ENCODE results near the gene DNAJC12. TPM values are rescaled to one million over a fixed set of nuclear protein-coding genes. Genes with fewer than 3 reads are reported as not detected.
"Not testable (repeated sequence)": the region's sequence is repeated elsewhere in the genome, so short reads cannot be mapped to it uniquely, and the experiment has no call there.

DNAJC12 gene
- polyA plus RNA-seq, 3 donors = 10.1 to 11.8 (median 10.2) TPM

DNA sequence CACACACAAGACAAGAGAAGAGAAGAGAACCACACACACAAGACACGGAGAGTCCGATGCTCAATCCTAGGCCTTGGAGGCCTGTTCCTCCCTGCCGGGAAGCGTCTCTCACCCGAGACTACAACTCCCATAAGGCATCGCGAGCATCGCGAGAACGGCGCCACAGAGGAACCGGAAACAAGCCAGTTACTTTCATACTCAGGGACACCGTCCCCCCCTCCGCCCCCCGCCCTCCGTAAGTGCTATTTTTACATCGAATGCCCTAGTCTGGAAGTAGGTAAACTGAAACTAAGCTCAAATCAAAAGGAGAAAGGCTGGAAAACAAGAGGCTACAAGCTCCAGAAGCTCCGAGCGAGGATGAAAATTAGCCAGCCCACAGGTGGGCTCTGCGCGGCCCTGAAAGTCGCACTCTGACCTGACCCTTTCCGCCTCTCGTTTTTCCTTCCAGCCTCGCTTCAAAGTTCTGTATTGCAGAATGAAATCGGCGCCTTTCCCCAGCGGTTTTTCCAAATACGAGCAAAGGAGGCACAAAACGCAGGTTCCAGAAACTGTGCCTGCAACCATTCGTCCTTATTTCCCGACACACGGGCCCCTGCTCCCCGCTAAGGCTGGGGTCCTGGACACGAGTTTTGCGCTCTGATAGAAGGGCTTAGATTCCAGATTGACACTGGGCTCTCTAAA is 11.5 kb upstream of the DNAJC12 start:
- DNase-seq = peak; percentile 94

DNA sequence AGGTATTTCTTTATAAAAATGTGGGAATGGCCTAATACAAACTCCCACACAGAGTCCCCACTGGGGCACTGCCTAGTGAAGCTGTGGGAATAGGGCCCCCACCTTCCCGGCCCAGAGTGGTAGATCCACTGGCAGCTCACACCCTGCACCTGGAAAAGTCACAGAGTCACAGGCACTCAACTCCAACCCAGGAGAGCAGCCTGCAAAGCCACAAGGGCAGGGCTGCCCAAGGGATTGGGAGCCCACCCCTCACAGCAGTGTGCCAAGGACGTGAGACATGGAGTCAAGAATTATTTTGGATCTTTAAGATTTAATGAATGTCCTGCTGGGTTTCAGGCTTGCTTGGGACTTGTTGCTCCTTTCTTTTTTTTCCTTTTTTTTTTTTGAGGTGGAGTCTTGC is 5.3 kb upstream of the DNAJC12 start:
- no peak for DNase-seq

DNA sequence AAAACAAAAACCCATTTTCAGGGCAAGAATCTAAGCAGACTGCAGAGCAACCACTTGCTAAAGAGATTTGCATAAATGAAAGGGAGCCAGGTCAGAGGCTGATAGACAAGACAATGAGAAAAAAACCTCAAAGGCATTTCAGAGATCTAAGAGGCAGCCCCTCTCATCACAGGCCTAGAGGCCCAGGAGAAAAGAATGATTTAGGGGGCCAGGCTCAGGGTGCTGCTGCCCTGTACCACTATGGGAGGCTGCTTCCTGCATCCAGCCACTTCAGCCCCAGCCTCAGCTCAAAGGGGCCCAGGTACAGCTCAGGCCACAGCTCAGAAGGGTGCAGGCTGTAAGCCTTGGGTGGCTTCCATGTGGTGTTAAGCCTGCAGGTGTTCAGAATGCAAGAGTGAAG is 3.7 kb upstream of the DNAJC12 start:
- DNase-seq = no peak

DNA sequence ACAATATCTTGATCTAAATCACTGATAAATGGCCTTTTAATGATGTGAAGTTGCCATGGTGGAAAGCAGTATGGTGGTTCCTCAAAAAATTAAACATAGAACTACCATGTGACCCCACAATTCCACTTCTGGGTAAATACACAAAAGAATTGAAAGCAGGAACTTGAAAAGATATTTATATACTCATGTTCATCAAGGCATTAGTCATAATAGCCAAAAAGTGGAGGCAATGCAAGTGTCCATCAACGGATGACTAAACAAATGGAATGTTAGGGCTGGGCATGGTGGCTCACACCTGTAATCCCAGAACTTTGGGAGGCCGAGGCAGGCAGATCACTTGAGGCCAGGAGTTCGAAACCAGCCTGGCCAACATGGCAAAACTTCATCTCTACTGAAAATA is 2.0 kb upstream of the DNAJC12 start:
- DNase-seq = no peak

DNA sequence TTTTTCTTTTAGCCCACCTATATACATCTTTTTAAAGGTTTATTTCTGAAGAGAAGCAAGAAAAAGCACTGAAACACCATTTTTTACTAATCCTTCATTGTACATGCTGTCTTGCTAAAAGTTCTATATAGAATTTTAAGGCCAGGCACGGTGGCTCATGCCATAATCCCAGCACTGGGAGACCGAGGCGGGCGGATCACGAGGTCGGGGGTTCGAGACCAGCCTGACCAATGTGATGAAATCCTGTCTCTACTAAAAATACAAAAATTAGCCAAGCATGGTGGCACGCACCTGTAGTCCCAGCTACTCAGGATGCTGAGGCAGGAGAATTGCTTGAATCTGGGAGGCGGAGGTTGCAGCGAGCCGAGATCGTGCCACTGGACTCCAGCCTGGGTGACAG is 1.5 kb upstream of the DNAJC12 start:
- DNase-seq = not testable (repeated sequence)

DNA sequence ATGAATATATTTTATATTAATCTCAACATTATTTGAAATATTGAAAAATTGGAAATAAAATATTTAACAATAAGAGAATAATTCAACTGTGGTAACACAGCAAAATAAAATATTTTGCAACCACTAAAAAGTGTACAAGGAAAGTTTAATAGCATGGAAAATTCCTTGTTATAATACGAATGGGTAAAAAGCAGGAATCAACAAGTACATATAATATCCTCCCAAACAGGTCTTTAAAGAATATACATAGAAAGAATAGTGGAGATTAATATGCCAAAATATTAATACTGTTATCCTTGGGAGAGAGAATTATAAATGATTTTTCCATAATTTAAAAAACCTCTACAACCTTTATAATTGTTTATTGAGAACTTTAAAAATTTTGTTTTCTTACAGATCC is 1.0 kb downstream of the DNAJC12 start:
- DNase-seq = no peak

DNA sequence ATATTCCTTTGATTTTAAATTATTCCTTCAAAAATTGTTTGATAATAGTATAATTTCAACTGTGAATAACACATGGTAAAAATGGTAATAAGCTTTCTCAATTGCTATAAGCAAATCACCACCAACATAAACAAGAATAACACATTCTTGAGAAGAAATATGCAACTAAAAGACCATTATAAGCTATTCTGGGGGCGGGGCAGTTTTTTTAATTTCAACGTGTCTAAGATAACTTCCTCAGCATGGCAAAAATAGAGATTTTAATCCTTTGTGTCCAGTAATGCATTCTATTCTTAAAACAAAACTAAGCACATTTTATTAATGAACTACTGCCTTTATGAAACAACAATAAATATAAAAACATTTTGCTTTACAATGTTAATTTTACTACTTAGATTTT is 1.5 kb downstream of the DNAJC12 start:
- no peak for DNase-seq

DNA sequence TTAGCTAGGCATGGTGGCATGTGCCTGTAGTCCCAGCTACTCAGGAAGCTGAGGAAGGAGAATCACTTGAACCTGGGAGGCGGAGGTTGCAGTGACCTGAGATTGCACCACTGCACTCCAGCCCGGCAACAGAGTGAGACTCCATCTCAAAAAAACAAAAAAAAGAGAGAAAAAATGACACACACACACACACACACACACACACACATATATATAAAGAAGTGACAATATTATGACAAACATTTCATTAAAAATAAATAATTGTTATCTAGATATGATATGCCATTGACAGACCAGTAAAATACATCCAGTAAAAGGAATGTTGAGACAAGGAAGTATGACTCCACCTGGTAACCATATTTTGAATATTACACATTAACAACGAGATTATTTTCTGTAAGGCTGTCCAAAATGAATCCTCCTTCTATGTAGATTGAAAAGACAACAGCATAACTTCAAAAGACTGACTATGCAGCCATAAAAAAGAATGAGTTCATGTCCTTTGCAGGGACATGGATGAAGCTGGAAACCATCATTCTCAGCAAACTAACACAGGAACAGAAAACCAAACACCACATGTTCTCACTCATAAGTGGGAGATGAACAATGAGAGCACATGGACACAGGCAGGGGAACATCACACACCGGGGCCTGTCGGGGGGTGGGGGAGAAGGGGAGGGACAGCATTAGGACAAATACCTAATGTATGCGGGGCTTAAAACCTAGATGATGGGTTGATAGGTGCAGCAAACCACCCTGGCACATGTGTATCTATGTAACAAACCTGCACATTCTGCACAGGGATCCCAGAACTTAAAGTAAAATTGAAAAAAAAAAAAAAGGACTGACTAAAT is 2.2 kb downstream of the DNAJC12 start:
- DNase-seq = not testable (repeated sequence)

DNA sequence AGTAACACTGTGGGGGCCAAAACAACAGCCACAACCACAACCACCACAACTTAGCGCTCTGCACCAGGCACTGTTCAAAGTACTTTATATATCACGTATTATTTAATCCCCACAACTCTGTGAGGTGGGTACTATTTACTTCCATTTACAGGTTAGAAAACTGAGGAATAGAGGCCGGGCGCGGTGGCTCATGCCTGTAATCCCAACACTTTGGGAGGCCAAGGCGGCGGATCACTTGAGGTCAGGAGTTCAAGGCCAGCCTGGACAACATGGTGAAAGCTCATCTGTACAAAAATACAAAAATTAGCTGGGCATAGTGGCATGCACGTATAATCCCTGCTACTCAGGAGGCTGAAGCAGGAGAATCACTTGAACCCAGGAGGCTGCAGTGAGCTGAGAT is 3.6 kb downstream of the DNAJC12 start:
- DNase-seq = no peak

DNA sequence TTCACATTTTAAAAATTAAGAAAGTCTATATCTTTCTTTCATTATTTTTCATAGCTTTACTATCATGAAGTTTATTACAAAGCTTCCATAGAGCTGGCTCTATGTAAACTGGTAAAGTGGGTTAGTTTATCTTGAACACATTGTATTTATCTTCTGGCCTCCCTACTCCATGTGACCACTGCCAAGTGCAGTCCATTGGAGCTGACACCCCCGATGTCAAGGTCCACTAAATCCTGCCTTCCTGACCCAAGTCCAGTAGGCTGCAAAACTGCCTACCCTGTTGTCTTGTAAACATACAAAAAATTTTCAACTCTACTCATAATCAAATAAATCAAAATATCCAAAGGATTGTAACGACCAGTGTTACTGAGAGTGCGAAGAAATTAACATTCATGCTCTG is 10.2 kb downstream of the DNAJC12 start:
- DNase-seq = no peak

DNA sequence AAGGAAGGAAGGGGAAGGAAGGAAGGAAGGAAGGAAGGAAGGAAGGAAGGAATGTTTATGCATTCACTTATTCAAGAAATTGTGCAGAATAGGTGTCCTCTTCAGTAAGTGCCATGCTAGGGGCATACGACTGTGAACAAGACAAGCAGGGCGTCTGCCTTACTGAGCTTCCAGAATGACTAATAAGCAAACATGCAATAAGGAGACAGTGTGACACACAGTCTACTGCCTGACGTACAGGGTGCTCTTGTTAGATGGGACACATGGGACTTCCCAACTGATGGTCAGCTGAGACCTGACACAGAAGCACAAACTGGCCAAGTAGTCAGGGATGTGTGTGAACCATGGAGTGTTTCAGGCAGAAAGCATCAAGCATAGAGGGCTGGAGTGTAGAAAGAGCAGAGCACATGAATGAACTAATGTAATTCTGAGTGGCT is 18.2 kb downstream of the DNAJC12 start:
- DNase-seq = no peak

DNA sequence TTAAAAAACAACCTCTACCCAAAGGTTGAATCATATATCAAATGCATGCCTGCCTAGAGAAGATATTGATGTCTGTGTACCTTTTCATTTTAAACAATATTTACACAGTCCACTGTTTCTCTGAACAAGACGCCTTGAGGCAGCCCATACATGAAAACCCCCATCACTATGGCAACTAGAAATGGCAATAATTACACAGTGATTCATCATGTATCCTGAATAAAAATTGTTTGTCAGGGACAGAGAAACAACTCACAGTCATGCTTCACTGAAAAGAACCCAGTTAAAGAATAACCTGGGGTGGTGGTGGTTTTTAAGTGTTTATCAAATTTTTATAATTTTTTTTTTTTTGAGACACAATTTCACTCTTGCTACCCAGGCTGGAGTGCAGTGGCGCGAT is 19.7 kb downstream of the DNAJC12 start:
- DNase-seq = no peak

DNA sequence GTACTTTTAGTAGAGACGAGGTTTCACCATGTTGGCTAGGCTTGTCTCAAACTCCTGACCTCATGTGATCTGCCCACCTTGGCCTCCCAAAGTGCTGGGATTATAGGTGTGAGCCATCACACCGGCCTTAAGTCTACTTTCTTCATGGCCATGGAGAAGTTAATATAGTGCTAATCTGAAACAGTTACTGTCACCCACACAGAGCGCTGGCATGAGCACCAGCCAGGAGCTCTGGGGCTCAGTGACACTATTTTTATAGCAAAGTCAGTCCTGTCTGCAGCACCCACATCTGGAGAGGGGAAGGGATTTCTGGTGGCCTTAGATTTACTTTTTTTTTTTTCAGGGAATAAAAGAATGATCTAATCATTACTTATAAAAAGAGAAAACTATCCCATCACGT is 21.3 kb downstream of the DNAJC12 start:
- DNase-seq = no peak

DNA sequence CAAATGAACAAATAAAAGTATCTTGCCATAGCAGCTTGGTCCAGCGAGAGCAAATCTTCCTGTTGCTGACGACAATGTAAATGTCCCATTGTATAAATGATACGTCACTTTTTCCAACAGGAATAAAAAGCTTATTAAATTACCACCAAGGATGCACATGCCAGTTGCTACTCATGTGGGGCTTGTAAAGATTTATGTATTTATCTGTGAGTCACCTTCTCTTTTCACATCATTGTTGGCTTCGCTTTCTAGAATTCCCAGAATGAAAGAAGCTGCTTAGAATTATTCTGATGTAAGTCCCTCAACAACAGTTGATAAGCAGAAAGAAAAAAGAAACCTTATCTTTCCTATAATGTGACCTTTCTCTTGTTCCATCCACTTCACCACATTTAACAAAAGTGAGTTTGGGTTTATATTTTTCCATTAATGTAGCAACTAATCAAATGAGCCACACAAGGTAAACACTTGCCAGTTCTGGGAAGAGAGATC is 22.4 kb downstream of the DNAJC12 start:
- DNase-seq = no peak

DNA sequence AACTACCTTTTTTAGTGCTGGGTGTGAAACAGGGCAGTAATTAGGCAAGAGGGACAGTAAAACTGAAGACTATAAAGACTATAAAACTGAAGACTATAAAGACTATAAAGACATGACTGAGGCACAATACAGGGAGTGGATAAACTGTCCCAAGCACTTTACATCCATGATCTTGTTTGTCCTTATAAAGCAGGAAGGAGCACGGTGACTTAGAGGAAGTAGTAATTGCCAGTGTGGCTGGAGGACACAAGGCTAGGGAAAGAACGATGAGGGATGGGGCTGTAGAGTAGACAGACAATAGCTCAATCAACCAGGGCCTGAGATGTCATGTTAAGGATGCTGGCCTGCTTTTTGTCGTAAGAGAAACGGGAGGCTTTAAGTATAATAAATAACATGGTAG is 26.0 kb downstream of the DNAJC12 start:
- DNase-seq = no peak

DNA sequence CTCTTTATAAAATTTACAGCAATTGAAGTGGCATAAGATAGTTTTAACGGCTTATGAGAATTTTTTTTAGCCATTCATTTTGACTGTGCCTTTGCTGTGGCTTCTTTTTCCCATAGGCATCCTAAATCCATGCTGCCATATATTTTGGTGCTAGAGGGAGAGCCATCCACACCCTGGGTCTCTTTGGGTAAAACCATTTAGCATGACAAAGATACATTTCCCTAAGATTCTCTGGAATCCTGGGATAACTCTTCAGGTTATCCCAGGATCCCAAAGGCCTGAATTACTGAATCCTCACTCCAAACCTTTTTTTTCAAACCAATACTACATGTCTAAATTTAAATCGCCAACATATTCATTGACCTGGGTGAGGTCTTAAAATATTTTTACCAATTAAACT is 28.9 kb downstream of the DNAJC12 start:
- DNase-seq = no peak

DNA sequence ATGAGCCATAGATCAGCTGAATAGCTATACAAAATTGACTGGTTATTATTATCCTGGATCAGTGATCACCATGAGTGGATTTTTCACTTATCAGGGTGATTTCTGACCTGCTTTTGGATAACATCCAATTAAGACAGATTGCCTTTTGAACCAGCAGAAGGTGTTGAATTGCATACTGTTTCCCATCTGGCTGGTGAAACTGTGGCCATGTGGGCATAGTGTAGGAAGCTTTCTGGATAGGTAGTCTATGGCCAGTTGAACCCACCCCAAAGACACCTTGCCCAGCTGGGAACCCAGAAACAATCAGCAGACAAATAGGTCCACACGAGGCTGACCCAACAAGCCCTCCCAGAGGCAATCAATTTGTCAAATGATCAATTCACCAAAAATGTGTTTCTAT is 29.3 kb downstream of the DNAJC12 start:
- no peak for DNase-seq

DNA sequence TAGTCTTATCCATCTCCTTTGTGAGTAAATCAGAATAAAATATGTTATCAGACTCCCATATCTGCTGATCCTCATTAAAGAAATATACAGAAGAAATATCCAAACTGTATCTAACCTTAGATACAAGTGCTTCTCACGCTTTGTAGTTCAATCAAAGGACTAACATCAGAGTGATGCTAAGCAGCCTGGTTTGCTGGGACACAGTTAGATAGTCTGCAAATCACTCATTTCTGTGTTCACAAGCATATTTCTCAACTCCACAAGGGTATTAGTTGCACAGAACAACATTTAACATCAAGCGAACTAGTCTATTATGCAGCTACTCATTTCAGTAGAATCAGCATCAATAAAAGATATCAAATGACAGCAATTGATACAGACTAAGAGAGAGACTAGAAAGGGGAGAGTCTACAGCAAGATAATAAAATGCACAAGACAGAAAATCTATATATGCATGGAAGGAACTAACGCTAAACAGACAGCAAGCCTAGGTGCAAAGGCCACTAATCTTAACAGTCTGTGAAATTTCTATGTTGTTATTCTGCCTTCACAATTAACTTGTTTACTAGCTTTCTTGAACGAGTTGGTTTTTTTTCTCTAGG is 30.0 kb downstream of the DNAJC12 start:
- DNase-seq = no peak

DNA sequence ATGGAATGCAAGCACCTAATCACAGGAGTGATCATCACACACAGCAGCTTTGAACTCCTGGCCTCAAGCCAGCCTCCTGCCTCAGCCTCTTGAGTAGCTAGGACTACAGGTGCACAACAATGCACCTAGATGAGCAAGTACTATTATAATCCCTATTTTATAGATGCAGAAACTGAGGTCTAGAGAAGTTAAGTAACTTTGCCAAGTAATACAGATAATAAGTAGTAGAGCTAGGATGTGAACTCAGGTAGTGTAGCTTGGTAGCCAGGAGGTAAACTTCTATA is 33.7 kb downstream of the DNAJC12 start:
- no peak for DNase-seq

DNA sequence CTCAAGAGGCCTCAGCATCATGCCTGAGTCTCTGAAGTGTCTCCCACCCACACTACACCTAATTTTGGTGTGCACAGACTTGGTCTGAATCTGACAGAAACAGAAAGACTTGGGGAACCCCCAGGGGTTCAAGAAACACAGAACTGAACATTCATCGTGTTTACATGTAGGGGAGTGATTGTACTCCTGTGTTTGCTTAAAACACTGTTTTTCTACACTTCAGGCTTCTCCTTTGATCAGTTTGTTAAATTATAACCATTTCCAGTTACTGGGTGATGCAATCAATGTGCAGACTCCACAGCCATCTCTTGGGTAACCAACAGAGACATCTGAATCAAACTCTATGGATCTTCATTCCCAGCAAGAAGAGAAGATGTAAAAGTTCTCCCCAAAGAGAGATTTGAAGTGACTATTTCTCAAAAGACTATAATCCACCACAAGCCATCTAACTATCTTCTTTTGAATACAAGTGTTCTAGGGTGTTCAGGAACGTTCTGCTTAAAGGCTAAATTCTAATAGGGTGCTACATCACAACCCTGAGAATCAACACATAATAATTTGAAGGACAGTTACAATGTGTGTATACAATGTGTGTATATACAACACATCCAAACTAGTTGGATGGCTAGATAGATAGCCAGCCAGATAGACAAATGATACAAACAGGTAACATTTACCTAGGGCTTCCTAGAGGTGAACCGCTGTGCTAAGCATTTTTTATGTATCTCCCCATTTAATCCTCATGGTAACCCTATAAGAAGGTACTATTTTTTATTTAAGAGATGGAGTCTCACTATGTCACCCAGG is 34.2 kb downstream of the DNAJC12 start:
- no peak for DNase-seq

DNA sequence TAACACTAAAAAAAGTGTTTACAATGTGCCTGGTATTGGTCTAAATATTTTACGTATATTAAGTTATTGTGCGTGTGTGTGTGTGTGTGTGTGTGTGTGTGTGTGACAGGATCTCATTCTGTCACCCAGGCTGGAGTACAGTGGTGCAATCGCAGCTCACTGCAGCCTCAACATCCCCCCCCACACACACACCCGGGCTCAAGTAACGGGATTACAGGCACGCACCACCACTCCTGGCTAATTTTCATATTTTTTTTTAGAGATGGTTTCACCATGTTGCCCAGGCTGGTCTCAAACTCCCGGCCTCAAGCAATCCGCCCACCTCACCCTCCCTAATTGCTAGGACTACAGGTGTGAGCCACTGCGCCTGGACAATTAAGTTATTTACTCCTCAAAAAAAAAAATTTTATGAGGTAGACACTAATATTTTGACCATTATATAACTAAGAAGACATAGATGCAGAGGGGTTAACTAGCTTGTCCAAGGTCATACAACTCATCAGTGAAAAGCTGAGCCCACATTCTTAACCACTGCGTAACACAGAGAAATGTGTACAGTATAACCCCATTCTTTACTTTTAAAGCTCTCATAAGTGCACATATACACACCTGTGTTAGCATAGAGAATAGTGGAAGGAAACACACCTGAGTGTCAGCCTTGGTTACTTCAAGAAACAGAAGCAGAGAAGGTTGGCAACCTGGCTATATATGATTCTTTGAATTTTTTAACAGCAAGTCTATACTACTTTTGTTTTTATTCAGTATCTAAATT is 35.0 kb downstream of the DNAJC12 start:
- no peak for DNase-seq

DNA sequence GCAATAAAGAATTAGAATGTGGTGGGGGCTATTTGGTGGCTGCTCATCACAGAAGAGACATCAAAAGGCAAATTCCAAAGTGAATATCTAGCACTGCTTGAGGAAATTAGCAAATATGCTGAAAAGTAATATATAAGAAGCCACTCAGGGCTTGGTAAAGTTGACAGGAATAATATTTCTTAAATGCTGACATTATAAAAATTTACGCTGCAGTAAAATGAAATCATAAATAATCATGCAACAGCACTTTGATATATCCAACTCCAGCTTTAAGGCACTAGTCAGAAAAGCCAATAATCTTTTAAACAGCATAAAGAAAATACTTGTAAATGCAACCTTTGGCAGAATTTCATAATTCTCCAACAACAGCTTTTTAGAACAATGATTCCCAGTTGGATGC is 36.9 kb downstream of the DNAJC12 start:
- DNase-seq = no peak
